Activated naive CD8-positive, alpha-beta T cell (primary cell): ENCODE data around the gene RNF19B.

Source experiments
- H3K27ac Mint-ChIP-seq: one replicate; pipeline ENCODE4 v1.8.0; 2021; ENCODE audit warnings: mixed read lengths
- H3K27me3 Mint-ChIP-seq: one replicate; pipeline ENCODE4 v1.8.0; 2021; ENCODE audit warnings: mixed read lengths
- H3K36me3 Mint-ChIP-seq: one replicate; pipeline ENCODE4 v1.8.0; 2021; ENCODE audit warnings: mixed read lengths
- H3K4me1 Mint-ChIP-seq: one replicate; pipeline ENCODE4 v1.8.0; 2021; ENCODE audit warnings: low read depth, mixed read lengths
- H3K4me3 Mint-ChIP-seq: one replicate; pipeline ENCODE4 v1.8.0; 2021; ENCODE audit warnings: mild to moderate bottlenecking, mixed read lengths
- H3K9me3 Mint-ChIP-seq: one replicate; pipeline ENCODE4 v1.8.0; 2021; ENCODE audit warnings: low read depth, mixed read lengths

RNF19B gene, protein sequence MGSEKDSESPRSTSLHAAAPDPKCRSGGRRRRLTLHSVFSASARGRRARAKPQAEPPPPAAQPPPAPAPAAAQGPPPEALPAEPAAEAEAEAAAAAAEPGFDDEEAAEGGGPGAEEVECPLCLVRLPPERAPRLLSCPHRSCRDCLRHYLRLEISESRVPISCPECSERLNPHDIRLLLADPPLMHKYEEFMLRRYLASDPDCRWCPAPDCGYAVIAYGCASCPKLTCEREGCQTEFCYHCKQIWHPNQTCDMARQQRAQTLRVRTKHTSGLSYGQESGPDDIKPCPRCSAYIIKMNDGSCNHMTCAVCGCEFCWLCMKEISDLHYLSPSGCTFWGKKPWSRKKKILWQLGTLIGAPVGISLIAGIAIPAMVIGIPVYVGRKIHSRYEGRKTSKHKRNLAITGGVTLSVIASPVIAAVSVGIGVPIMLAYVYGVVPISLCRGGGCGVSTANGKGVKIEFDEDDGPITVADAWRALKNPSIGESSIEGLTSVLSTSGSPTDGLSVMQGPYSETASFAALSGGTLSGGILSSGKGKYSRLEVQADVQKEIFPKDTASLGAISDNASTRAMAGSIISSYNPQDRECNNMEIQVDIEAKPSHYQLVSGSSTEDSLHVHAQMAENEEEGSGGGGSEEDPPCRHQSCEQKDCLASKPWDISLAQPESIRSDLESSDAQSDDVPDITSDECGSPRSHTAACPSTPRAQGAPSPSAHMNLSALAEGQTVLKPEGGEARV

DNA sequence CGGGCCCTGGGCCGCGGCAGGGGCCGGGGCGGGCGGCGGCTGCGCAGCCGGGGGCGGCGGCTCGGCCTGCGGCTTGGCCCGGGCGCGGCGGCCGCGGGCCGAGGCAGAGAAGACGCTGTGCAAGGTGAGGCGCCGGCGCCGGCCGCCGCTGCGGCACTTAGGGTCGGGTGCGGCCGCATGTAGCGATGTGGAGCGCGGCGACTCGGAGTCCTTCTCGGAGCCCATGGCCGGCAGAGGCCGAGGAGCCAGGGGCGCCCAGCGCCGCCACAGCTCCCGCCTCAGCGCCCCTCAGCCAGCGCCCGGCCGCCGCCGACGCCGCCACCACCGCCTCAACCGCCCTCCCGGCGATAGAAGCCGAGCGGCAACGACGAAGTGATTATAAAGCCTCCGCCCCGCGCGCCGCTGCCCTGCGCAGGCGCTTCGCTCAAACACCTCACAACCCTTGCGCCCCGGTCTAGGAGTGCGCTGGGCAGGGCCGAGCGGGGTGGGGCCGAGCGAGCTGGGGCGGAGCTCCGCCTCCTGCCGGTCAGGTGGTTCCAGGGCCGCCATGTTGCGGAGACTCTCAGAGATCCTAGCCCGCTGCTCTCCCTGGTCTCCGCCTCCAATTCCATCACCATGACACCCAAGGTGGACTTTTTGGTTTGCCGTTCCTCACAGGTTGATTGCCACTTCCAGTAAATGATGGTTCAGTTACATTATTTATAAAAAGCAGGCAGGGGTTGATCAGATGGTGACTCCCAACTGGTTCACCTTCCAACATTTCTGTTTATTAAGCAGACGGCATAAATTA is at the start of gene RNF19B:
TSS of gene RNF19B (minus strand) at position 349 of the 790 bp plus-strand sequence. CDS start at position 225, 124 bp downstream.
- H3K27ac Mint-ChIP-seq, result peak within 1 kb of the TSS; percentile 90
- H3K36me3 Mint-ChIP-seq, result peaks cover 4% of the 10 kb centered on the region
- H3K9me3 Mint-ChIP-seq, result no peaks in the 10 kb centered on the region
- peaks cover 40% of the 10 kb centered on the region for H3K4me1 Mint-ChIP-seq
- peaks cover 3% of the 10 kb centered on the region for H3K27me3 Mint-ChIP-seq
- peak within 1 kb of the TSS; percentile 90 for H3K4me3 Mint-ChIP-seq

DNA sequence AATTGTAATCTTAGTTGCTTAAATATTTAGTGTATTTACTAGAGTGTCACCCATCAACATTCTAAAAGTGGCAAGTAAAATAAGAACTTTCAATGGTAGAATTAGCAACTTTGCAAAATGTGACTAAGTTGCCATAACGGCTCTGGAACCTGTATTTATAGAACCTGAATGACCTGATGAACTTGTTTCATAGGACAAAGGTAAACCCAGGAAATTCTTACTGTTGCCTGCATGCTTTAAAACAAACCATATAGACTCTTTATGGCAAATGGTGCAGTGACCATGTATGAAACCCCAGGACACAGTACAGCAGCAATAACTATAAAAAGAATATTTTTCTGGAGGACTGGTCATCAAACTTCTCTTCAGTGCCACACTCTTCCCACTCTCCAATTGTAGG is 49.2 kb upstream of the RNF19B start:
- no peak overlapping the region for H3K4me3 Mint-ChIP-seq
- no peaks in the 10 kb centered on the region for H3K9me3 Mint-ChIP-seq
- H3K27ac Mint-ChIP-seq, result no peak overlapping the region
- no peaks in the 10 kb centered on the region for H3K27me3 Mint-ChIP-seq
- H3K4me1 Mint-ChIP-seq, result peaks cover 6% of the 10 kb centered on the region
- H3K36me3 Mint-ChIP-seq, result peaks cover 16% of the 10 kb centered on the region

DNA sequence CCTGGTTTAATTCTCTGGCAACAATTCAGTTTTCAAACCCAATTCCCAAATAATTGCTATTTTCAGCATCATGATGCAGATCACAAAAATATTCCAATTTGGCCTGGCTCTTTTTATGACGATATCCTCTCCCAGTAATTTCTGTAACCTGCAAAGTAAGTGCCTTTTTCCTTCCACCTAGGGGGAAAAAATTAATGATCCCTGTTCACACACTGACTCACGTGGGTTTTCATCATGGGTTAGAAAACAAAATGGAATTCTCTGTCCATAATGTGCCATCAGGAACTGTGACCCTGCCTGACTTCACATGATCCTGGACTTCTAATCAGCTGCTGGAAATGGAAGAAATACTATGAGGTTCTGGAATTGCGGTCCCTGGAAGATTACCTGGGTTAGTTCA is 47.6 kb upstream of the RNF19B start:
- H3K27ac Mint-ChIP-seq, result no peak overlapping the region
- no peak overlapping the region for H3K4me3 Mint-ChIP-seq
- no peaks in the 10 kb centered on the region for H3K9me3 Mint-ChIP-seq
- H3K27me3 Mint-ChIP-seq, result no peaks in the 10 kb centered on the region
- peaks cover 15% of the 10 kb centered on the region for H3K36me3 Mint-ChIP-seq
- H3K4me1 Mint-ChIP-seq, result no peaks in the 10 kb centered on the region

DNA sequence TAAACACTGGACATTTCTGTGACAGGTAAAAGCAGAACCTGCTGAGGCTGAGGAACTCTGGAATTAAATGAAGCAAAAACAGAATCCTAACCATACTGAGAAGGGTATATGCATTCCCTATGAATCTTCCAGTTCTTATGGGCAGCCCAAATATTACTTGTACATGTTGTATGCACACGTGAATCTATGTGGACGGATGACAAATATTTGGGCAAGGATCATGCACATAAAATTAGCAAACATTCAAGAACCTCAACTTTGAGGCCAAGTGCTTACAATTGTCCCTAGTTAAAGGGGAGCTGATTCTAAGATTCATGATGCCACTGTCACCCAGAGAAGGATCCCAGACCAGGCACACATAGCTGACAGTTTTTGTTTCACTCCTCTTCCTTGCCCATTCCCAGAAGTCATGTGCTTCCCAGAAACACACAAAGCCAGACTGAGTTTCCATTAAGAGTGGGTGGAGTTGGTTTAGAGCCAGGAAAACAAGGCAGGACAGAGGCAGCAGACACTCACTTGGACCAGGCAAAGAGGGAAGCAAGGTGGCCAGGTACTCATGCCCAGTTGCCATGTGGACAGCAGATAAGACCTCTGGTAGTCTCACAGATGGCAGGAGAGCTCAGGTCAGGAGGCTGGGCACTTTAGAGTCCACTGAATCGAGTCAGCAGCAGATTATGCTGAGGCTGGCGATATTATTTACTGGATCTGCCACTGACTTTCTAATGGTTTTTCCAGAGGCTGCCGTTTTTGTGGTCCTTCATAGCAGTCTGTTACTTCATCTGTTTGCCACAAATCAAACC is 46.5 kb upstream of the RNF19B start:
- Mint-ChIP-seq H3K36me3 (peaks cover 15% of the 10 kb centered on the region), H3K27ac (peak overlapping the region; percentile 34), H3K4me3 (no peak overlapping the region), H3K4me1 (peaks cover 3% of the 10 kb centered on the region), H3K9me3 (no peaks in the 10 kb centered on the region), H3K27me3 (no peaks in the 10 kb centered on the region)

DNA sequence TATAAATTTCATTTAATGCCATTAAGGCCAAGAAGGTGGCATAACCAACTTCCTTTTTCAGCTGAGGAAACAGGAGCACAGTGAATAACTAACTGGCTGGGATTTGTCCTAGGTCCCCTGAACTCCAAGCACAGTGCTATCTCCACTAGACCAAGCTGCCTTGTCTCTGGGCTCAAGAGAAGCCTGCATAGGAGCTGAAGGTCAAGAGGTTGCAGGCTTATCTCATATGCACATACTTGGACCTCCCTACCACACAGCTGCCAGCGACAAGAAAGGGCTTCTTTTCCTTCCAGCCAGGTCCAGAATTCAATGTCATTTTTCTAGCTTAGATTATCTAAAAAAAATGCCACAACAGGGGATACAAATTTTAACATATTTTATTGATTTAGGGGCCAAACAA is 45.0 kb upstream of the RNF19B start:
- Mint-ChIP-seq H3K27ac (no peak overlapping the region), H3K27me3 (no peaks in the 10 kb centered on the region), H3K4me3 (no peak overlapping the region), H3K9me3 (no peaks in the 10 kb centered on the region), H3K36me3 (peaks cover 15% of the 10 kb centered on the region), H3K4me1 (peaks cover 9% of the 10 kb centered on the region)

DNA sequence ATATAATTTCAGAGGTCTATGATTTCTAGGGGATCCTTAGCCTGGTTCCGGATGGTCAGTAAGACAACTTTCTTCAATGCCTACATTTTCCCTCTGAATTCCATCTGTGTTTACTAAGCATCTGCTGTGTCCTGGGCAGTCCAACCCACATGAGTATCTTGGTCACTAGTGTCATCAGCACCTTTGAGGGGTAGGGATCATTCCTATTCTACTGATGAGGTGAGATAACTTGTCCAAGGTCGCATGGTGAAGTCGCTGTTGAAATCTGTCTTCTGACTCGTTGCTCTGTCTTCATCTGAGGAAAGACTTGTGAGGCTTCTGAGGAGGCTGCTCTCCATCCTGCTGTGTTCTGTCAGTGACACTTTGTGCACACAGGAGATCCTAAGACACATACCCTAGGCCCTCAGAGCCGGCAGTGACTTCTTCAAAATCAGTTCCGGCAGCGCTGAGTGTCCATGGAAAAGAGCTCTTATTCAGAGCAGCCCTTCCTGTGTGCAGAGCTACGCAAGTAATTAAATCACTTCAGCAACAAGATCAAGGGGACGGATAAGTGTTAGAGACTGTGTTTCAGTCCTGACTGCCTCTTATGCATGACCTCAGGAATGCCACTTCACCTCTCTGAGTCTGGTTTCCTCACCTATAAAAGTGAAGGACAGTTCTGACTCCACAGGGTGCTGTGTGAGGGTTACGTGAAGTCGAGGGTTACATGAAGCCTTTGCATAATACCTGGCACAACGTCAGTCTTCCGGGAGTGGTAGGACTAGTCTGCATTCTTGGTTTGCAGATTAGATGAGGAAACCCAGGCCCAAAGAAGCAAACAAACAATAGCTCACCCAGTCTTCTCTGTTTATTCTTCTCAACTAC is 43.7 kb upstream of the RNF19B start:
- H3K36me3 Mint-ChIP-seq, result peaks cover 10% of the 10 kb centered on the region
- no peaks in the 10 kb centered on the region for H3K27me3 Mint-ChIP-seq
- no peaks in the 10 kb centered on the region for H3K9me3 Mint-ChIP-seq
- H3K4me3 Mint-ChIP-seq, result no peak overlapping the region
- H3K4me1 Mint-ChIP-seq, result peaks cover 11% of the 10 kb centered on the region
- H3K27ac Mint-ChIP-seq, result no peak overlapping the region

DNA sequence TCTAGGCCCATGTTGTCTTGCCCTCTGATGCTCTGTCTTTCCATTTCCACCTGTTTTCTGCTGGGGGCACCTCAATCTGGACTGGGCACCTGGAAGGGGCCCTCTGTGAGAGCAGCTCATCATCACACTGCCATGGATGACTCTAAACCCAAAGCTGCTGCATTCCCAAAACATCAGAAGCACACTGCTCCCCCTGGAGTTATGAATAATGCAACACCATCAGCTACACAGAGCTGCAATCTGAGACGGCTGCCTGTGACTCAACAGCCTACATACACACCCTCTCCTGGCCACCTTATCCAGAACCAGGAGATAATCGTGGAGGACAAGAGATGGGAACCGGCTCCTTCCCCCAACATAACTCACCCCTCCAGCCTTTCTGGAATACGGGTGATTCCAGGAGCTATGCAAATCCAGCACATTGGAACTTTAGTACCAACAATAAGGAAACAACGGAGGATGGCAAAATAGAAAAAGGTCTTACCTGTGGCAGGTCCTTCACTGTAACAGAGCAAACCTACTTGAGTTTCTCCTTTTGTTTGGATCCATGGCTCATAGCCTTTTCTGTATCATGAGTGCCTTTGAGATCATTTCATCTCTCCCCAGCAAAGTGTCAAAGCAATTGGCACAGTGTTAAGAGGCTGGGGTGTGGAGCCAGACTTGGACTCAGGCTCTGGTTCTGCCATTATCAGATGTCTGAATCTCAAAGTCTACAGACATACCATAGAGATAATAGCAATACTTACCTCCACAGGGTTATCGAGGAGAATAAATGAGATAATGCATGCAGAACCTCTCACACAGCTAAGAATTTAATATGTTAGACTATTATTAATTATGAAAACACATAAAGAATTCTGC is 42.8 kb upstream of the RNF19B start:
- H3K9me3 Mint-ChIP-seq, result no peaks in the 10 kb centered on the region
- no peak overlapping the region for H3K27ac Mint-ChIP-seq
- H3K4me3 Mint-ChIP-seq, result no peak overlapping the region
- H3K4me1 Mint-ChIP-seq, result peaks cover 11% of the 10 kb centered on the region
- no peaks in the 10 kb centered on the region for H3K27me3 Mint-ChIP-seq
- H3K36me3 Mint-ChIP-seq, result peaks cover 10% of the 10 kb centered on the region

DNA sequence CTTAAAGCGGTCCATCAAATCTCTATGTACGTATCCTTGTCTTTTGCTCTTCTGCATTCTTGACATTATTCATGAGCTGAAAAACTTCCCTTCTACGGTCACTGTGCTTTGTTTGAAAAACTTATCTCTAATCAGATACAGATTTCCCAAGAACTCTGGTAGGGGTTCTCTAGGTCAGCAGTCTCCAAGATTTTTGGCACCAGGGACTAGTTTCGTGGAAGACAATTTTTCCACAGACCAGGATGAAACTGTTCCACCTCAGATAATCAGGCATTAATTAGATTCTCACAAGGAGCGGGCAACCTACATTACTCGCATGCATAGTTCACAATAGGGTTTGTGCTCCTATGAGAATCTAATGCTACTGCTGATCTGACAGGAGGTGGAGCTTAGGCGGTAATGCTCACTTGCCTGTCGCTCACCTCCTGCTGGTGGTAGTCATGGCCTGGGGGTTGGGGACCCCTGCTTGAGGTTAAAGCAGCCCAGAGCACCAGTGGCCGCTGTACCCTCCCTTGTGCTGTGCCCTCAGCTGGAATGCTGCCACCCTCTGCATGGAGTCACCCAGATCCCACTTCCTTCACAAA is 41.3 kb upstream of the RNF19B start:
- no peaks in the 10 kb centered on the region for H3K9me3 Mint-ChIP-seq
- no peaks in the 10 kb centered on the region for H3K27me3 Mint-ChIP-seq
- H3K4me1 Mint-ChIP-seq, result peaks cover 11% of the 10 kb centered on the region
- no peak overlapping the region for H3K4me3 Mint-ChIP-seq
- peaks cover 5% of the 10 kb centered on the region for H3K36me3 Mint-ChIP-seq
- no peak overlapping the region for H3K27ac Mint-ChIP-seq

DNA sequence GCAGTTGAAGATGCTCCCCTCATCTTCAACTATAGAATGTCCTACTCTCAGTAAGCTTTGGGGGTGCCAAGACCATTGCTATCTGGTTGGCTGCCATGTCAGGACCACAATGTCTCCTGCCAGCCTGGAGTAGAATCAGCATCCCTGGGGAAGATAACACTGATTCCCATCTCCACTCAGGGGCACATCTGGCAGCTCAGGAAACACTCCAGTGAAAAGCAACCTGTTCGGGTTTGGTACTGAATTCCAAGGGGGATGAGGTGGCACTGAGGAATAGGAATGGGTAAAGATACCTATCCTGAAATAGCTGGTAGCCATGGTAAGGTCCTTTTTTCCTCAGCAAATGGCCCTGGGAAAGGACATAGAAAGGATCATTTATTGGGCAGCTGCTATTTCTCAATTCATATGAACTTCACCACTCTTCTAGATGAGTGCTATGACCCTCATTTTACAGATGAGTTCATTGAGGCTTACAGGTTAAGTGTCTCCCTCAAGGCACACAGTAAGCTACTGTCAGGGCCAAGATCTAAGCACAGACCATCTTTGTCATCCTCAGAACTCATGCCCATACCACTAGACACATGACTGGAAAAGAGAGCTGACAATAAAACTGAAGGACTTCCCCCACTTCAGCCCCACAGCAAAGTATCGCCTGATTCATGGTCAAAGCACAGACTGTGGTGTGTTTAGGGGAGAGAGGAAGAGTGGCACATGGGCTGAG is 40.7 kb upstream of the RNF19B start:
- Mint-ChIP-seq H3K36me3 (peaks cover 5% of the 10 kb centered on the region), H3K27ac (peak overlapping the region; percentile 13), H3K27me3 (no peaks in the 10 kb centered on the region), H3K9me3 (no peaks in the 10 kb centered on the region), H3K4me3 (no peak overlapping the region), H3K4me1 (peaks cover 14% of the 10 kb centered on the region)

DNA sequence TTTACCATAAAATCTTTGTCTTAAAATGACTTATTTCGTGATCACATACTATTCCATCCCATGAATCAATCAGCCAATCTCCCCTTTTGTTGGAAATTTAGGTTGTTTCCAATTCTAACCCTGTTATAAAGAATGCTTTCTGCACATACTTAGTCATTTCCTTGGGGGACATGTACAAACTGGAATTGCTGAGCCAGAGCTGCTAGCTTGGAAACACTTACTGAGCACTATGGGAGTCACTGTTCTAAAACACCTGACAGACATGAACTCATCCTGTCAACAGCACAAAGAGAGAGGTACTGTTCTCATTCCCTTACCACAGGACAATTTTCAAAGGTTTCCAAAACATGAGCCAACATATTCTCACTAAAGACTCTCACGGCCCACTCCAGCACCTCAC is 40.0 kb upstream of the RNF19B start:
- Mint-ChIP-seq H3K9me3 (no peaks in the 10 kb centered on the region), H3K4me1 (peaks cover 15% of the 10 kb centered on the region), H3K27me3 (no peaks in the 10 kb centered on the region), H3K4me3 (no peak overlapping the region), H3K27ac (peak overlapping the region; percentile 13), H3K36me3 (peaks cover 6% of the 10 kb centered on the region)

DNA sequence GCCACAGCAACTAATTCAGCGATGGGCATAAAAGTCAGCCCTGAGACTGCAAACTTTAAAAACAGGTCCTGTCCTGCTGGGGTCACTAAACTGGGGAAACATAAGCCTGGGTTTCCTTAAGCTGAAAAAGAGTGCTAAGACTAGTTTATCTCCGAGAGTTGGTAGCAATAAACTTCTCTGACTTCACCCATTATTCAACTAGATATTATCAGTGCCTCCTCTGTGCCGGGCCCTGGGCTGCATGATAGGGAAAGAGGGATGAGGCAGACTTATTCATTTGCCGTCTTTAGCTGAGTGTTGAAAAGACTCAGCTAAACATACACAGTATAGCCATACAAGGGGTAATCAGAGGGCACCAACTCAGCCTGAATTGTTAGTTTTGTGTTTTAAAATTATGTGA is 39.0 kb upstream of the RNF19B start:
- Mint-ChIP-seq H3K9me3 (no peaks in the 10 kb centered on the region), H3K27ac (no peak overlapping the region), H3K4me1 (peaks cover 15% of the 10 kb centered on the region), H3K36me3 (peaks cover 6% of the 10 kb centered on the region), H3K27me3 (no peaks in the 10 kb centered on the region), H3K4me3 (no peak overlapping the region)

DNA sequence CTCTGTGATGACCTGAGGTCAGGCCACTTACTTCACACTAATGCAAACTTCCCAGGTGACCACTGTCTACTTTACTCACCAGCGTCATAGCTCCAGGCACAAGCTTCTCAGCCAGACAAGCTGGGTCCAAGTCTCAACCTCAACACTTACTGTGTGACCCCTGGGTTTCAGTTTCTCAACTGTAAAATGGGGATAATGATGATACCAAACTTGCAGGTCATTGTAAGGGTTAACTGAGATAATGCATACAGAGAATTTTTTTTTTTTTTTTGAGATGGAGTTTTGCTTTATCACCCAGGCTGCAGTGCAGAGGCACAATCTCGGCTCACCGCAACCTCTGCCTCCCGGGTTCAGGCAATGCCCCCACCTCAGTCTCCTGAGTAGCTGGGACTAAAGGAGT is 37.4 kb upstream of the RNF19B start:
- no peak overlapping the region for H3K27ac Mint-ChIP-seq
- H3K27me3 Mint-ChIP-seq, result no peaks in the 10 kb centered on the region
- no peak overlapping the region for H3K4me3 Mint-ChIP-seq
- H3K4me1 Mint-ChIP-seq, result peaks cover 26% of the 10 kb centered on the region
- H3K9me3 Mint-ChIP-seq, result no peaks in the 10 kb centered on the region
- peaks cover 3% of the 10 kb centered on the region for H3K36me3 Mint-ChIP-seq
